HG02763 (cell line): ENCODE data around the gene ROR1.

ENCODE experiments used
- ATAC-seq: cut with Tn5 transposase; IDR thresholded peaks from one replicate; pipeline ENCODE4 v1.9.1; 2021; ENCODE audit warnings: mild to moderate bottlenecking, moderate library complexity; ENCODE audit not compliant: unreplicated experiment

The ROR1 gene

GRCh38 chr1:63966016-63966415 is 192.2 kb downstream of the ROR1 start:
- ATAC-seq = no peak

DNA sequence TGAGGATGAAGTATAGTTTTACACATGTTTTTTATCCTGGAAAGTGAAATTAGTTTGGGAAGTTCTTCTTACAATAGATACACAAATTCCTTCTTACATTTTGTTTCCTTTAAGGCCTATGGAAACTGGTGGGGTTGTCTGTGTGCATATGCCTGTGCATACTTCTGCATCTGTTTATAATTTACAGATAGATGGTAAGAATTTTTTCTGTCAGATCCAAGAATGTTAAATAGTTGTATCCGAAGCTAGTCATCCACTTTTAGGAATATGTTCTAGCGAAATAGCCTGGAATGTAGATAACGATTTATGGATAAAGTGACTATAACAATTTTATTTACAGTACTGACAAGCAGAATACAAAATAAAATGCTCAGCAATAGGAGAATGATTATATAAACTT is 194.1 kb downstream of the ROR1 start:
- no peak for ATAC-seq

- ATAC-seq = no peak
Observed at GRCh38 chr1:63968663-63969440, 195.0 kb downstream of the ROR1 start.

DNA sequence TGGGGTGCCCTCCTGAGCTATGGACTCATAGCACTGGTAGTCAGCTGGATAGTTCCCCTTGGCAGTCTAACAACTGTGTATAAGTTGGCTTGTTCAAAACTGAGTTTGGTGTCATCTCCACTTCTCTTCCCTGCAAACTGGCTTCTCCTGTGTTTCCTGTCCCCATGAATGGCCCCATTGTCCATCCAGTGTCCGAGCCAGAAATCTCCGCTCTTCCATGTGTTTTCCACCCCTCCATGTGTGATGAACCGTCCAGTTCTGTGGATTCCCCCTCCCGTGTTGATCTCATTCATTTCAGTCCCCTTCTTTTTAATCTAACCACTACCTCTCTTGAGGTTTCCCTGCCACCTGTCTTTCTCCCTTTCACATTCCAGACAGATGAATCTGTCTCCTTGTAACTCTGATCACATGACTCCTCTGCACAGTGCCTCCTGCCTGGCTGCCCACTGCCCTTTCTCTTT is 195.7 kb downstream of the ROR1 start:
- ATAC-seq = no peak

- ATAC-seq = no peak
Observed at GRCh38 chr1:63971557-63971956, 197.7 kb downstream of the ROR1 start.

- no peak for ATAC-seq
Observed at GRCh38 chr1:63973005-63973419, 199.2 kb downstream of the ROR1 start.

DNA sequence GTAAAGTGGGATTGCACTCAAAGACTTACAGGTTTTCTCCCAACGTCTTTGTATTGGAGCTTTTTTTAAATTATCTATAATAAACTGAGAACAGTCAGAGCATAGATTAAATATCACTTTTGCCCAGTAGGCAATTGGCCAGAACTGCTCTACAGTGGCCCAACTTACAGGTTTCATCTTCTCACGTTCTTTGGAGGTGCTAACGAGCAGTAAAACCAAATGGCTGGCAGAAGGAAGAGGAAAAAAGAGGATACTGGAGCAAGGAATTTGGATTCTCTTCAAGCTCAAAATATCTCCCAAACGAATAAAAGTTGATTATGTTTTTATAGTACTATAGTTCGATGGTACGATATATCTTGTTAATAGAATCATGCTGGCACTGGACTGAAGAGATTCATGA is 201.1 kb downstream of the ROR1 start:
- no peak for ATAC-seq

GRCh38 chr1:63975481-63975880 is 201.7 kb downstream of the ROR1 start:
- no peak for ATAC-seq

GRCh38 chr1:63976006-63976405 is 202.2 kb downstream of the ROR1 start:
- no peak for ATAC-seq

DNA sequence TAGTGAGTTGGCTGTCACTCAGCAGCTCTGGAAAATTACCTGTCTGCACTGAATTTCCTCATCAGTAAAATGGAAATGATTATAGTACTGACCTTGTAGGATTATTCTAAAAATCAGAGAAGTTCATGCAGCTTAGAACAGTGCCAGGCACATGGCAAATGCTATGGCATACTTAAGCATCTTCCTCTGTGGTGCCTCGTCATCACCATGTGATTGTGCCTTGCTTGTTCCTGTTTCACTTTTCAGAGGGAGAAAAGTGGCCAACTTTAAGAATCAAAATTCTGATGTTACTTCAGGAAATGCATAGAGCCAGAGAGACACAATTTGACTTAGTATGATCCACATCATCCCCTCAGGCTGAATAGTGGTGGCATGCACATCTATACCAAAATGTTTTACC is 203.6 kb downstream of the ROR1 start:
- no peak for ATAC-seq

- no peak for ATAC-seq
Observed at GRCh38 chr1:63980740-63981407, 207.1 kb downstream of the ROR1 start.

- no peak for ATAC-seq
Observed at GRCh38 chr1:63981408-63981773, 207.6 kb downstream of the ROR1 start.

- ATAC-seq = no peak
Observed at GRCh38 chr1:63982201-63982600, 208.4 kb downstream of the ROR1 start.

DNA sequence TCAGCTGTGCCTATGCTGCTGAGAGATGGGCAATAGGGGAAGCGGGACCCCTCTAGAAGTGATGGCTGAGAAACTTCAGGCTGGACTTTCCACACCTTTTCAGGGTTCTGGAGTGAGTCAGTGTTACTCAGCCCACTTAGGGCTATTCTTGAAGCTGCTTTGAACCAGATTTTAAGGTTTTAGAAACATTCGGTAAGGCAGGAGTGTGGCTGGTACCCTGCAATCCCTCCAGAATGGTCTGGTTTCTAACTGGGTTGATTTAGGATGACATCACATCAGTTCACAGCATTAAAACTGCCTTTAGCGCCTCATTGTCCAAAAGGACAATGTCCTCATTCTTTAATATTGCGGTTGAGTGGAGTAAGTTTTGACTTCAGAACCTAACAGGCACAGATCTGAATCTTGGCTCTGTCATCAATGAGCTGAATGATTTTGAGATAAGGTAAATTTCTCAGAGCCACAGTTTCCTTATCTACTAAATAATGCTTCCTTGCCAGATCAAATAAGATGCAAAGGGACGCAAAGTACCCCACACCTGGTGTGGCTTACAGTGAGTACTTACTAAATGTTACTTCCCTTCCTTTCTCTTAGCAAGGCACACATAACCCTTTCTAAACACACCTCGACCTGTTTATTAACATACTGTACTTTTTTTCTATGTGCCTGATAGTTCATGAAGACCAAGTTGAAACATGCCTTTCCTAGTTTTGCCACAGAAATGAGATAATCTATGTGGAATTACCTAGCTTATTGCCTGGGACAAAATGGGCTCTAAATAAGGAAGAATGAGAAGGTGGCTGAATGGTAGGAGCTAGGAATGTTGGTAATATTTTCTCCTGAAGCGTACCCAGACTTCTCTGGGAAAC is 209.8 kb downstream of the ROR1 start:
- ATAC-seq = no peak

GRCh38 chr1:63984257-63984929 is 210.6 kb downstream of the ROR1 start:
- ATAC-seq = no peak

DNA sequence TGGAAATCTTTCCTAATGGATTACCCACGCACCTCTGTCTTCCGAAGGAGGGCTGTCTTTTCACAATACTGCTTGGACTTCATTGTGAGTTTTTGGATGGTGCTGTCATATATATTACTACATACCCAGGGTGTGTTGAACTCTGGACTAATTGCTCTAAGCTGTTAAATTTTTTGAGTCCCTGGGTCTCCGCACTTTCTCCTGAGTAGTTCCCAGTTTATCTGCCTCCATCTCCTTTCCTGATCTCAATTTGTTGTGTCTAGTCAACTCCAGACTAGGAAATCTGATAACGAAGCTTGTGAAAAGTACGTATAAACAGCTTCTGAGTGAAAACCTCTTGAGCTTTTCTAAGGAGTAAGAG is 211.1 kb downstream of the ROR1 start:
- no peak for ATAC-seq

GRCh38 chr1:63987014-63987627 is 213.3 kb downstream of the ROR1 start:
- no peak for ATAC-seq

DNA sequence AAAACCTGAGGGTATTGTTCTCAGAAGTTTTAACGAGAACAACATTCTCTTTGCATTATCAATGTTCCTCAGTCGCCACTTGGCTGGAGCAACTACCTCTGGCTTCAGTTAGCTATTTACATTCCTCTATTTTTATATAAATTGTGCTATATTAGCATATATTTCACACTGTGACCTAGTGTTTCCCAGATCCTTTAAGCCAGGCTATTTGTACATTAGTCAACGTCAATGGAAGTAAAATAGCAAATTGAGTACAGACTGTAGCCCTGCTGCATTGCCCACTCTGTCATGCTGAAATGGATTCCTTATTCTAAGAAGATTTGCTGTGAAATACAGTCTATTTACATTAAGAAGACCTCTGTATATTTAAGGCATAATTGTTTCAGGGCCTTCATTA is 213.8 kb downstream of the ROR1 start:
- ATAC-seq = no peak

GRCh38 chr1:63988941-63989340 is 215.1 kb downstream of the ROR1 start:
- no peak for ATAC-seq

GRCh38 chr1:63991685-63992084 is 217.9 kb downstream of the ROR1 start:
- no peak for ATAC-seq

GRCh38 chr1:64000021-64000420 is 226.2 kb downstream of the ROR1 start:
- ATAC-seq = no peak
